H9 (cell line): ENCODE measurements around the gene MED13L. TPM values are rescaled to one million over a fixed set of nuclear protein-coding genes. Genes with fewer than 3 reads are reported as not detected.

Source experiments
- DNase-seq: peaks from one replicate; pipeline ENCODE4 v3.0.0-alpha.2; 2017
- H2AFZ ChIP-seq: one replicate; pipeline ENCODE4 v1.6.1; 2013; ENCODE audit warnings: mild to moderate bottlenecking, low read length, control low read depth, moderate library complexity
- H2AK5ac ChIP-seq: 2 replicates; pipeline ENCODE4 v1.6.1; 2013; ENCODE audit warnings: low read length, control low read depth, mixed read lengths; ENCODE audit not compliant: insufficient read length
- H2BK120ac ChIP-seq: one replicate; pipeline ENCODE4 v1.6.1; 2013; ENCODE audit warnings: low read depth, mild to moderate bottlenecking, low read length, control low read depth, inconsistent platforms; ENCODE audit not compliant: poor library complexity, severe bottlenecking
- H2BK12ac ChIP-seq: 2 replicates; pipeline ENCODE4 v1.6.1; 2013; ENCODE audit warnings: low read length, control low read depth, mixed read lengths, low read depth; ENCODE audit not compliant: insufficient read length
- H2BK15ac ChIP-seq: 2 replicates; pipeline ENCODE4 v1.6.1; 2013; ENCODE audit warnings: low read depth, low read length, control low read depth
- H2BK20ac ChIP-seq: one replicate; pipeline ENCODE4 v1.6.1; 2013; ENCODE audit warnings: low read depth, mild to moderate bottlenecking, low read length, control low read depth, inconsistent platforms; ENCODE audit not compliant: poor library complexity, severe bottlenecking
- H2BK5ac ChIP-seq: 2 replicates; pipeline ENCODE4 v1.6.1; 2013; ENCODE audit warnings: low read length, control low read depth, mixed read lengths; ENCODE audit not compliant: insufficient read length
- H3K14ac ChIP-seq: 2 replicates; pipeline ENCODE4 v1.6.1; 2013; ENCODE audit warnings: low read length, control low read depth; ENCODE audit not compliant: insufficient read depth
- H3K18ac ChIP-seq: 2 replicates; pipeline ENCODE4 v1.6.1; 2013; ENCODE audit warnings: low read depth, mild to moderate bottlenecking, mixed read lengths, low read length, control low read depth; ENCODE audit not compliant: insufficient read length
- H3K23ac ChIP-seq: 2 replicates; pipeline ENCODE4 v1.6.1; 2013; ENCODE audit warnings: low read length, control low read depth, mixed read lengths, low read depth; ENCODE audit not compliant: insufficient read length
- H3K23me2 ChIP-seq: 2 replicates; pipeline ENCODE4 v1.6.1; 2013; ENCODE audit warnings: low read depth, mild to moderate bottlenecking, mixed read lengths, low read length, control low read depth; ENCODE audit not compliant: insufficient read length, poor library complexity, severe bottlenecking
- H3K27ac ChIP-seq: 2 replicates; pipeline ENCODE4 v1.5.1; 2013; ENCODE audit warnings: low read length, control low read depth, mixed read lengths, low read depth; ENCODE audit not compliant: insufficient read length
- H3K27me3 ChIP-seq: 2 replicates; pipeline ENCODE4 v1.6.1; 2013; ENCODE audit warnings: low read length, control low read depth, inconsistent platforms; ENCODE audit not compliant: insufficient read depth
- H3K4ac ChIP-seq: 2 replicates; pipeline ENCODE4 v1.6.1; 2013; ENCODE audit warnings: low read depth, mild to moderate bottlenecking, control low read depth, inconsistent platforms, low read length, moderate library complexity
- H3K4me1 ChIP-seq: 2 replicates; pipeline ENCODE4 v1.6.1; 2013; ENCODE audit warnings: low read length, control low read depth, inconsistent platforms; ENCODE audit not compliant: insufficient read depth
- H3K4me2 ChIP-seq: 2 replicates; pipeline ENCODE4 v1.6.1; 2013; ENCODE audit warnings: low read length, control low read depth, mixed read lengths; ENCODE audit not compliant: insufficient read length, insufficient read depth
- H3K56ac ChIP-seq: 2 replicates; pipeline ENCODE4 v1.6.1; 2013; ENCODE audit warnings: low read depth, mild to moderate bottlenecking, mixed read lengths, low read length, control low read depth; ENCODE audit not compliant: insufficient read length
- H3K79me1 ChIP-seq: 2 replicates; pipeline ENCODE4 v1.6.1; 2013; ENCODE audit warnings: low read depth, mild to moderate bottlenecking, moderate library complexity, low read length, control low read depth, inconsistent platforms; ENCODE audit not compliant: insufficient read depth, poor library complexity, severe bottlenecking
- H3K79me2 ChIP-seq: 2 replicates; pipeline ENCODE4 v1.6.1; 2013; ENCODE audit warnings: low read length, control low read depth, inconsistent platforms; ENCODE audit not compliant: insufficient read depth
- H3K9ac ChIP-seq: 2 replicates; pipeline ENCODE4 v1.6.1; 2013; ENCODE audit warnings: low read length, control low read depth, mixed read lengths; ENCODE audit not compliant: insufficient read length; ENCODE audit errors: extremely low read depth
- H3K9me3 ChIP-seq: one replicate; pipeline ENCODE4 v1.6.1; 2013; ENCODE audit warnings: low read depth, low read length, inconsistent platforms; ENCODE audit not compliant: control insufficient read depth
- H3T11ph ChIP-seq: one replicate; pipeline ENCODE4 v1.6.1; 2013; ENCODE audit warnings: mild to moderate bottlenecking, low read length, control low read depth, inconsistent platforms
- H4K20me1 ChIP-seq: one replicate; pipeline ENCODE4 v1.6.1; 2013; ENCODE audit not compliant: control insufficient read depth, insufficient read length, insufficient read depth
- H4K5ac ChIP-seq: 2 replicates; pipeline ENCODE4 v1.6.1; 2013; ENCODE audit warnings: low read depth, mild to moderate bottlenecking, mixed read lengths, low read length, control low read depth; ENCODE audit not compliant: insufficient read length
- H4K8ac ChIP-seq: replicated peaks from 2 replicates; pipeline ENCODE4 v1.6.1; 2013; ENCODE audit warnings: low read length, control low read depth, mixed read lengths, low read depth; ENCODE audit not compliant: insufficient read length
- H4K91ac ChIP-seq: 2 replicates; pipeline ENCODE4 v1.6.1; 2013; ENCODE audit warnings: low read depth, mild to moderate bottlenecking, moderate library complexity, mixed read lengths, low read length, control low read depth; ENCODE audit not compliant: insufficient read length
- H3K27ac Mint-ChIP-seq, 3 experiments: 2 replicates in 2 of 3; 3 replicates in 1 of 3; pipeline ENCODE4 v1.8.0; 2020 to 2021; ENCODE audit warnings: mixed read lengths in 3 of 3, mild to moderate bottlenecking in 1 of 3, moderate library complexity in 1 of 3
- H3K27me3 Mint-ChIP-seq: 2 replicates; pipeline ENCODE4 v1.8.0; 2021; ENCODE audit warnings: low read depth, mild to moderate bottlenecking, moderate library complexity, mixed read lengths
- H3K36me3 Mint-ChIP-seq, 3 experiments: 2 replicates in 2 of 3; 3 replicates in 1 of 3; pipeline ENCODE4 v1.8.0; 2020 to 2021; ENCODE audit warnings: low read depth in 3 of 3, mixed read lengths in 3 of 3; ENCODE audit not compliant: insufficient read depth in 1 of 3
- H3K4me1 Mint-ChIP-seq, 2 experiments: 2 replicates each; pipeline ENCODE4 v1.8.0; 2020; ENCODE audit warnings: mixed read lengths in 2 of 2
- H3K4me3 Mint-ChIP-seq, 2 experiments: 2 replicates in 1 of 2; 3 replicates in 1 of 2; pipeline ENCODE4 v1.8.0; 2020 to 2021; ENCODE audit warnings: mild to moderate bottlenecking in 2 of 2, mixed read lengths in 2 of 2, moderate library complexity in 1 of 2
- H3K9me3 Mint-ChIP-seq, 2 experiments: 2 replicates in 1 of 2; 3 replicates in 1 of 2; pipeline ENCODE4 v1.8.0; 2020; ENCODE audit warnings: mild to moderate bottlenecking in 2 of 2, mixed read lengths in 2 of 2, moderate library complexity in 1 of 2
- CTCF ChIP-seq: fragments of 200-600 bp; sonication (generic); conservative IDR thresholded peaks from 3 replicates; pipeline ENCODE4 v1.8.0; 2021; ENCODE audit warnings: antibody characterized with exemption, mild to moderate bottlenecking
- WGBS: extraction: QIAGEN DNeasy Blood & Tissue Kit; methylation state at CpG from one replicate; pipeline ENCODE4 v1.1.7; 2013; ENCODE audit warnings: missing lambda C conversion rate, low lambda C conversion rate, mixed read lengths; ENCODE audit not compliant: insufficient read length; ENCODE audit errors: extremely low coverage; 5-methylcytosine and 5-hydroxymethylcytosine counted together
- total RNA-seq: library from RNA; stranded (reverse); gene quantifications from 2 replicates; pipeline ENCODE4 v1.2.1, GENCODE V29; 2021

The MED13L gene
- total RNA-seq, 1 experiment from 2014 or later: 52.4 TPM

DNA sequence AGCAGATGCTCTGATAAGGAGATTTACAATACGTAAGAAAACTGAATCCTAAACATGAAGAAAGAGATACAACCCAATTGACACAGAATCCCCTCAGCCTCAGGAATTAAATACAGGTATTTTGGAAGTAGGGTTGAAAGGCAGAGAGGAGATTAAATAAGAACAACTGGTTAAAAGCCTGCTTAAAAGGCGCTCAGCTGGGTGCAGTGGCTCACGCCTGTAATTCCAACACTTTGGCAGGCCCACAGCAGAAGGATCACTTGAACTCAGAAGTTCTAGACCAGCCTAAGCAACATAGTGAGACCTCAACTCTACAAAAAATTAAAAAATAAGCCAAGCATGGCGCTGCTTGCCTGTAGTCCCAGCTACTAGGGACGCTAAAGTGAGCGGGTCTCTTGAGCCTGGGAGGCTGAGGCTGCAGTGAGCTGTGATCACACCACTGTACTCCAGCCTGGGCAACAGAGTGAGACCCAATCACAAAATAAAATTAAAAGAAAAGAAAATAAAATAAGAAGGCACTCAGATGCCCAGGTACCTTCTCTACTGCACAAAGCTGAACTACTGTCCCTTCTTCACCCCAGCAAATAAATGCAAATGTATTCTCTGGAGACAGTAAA, 32.9 kb downstream of the MED13L start:
- Mint-ChIP-seq H3K27me3 (no peaks in the 10 kb centered on the region), H3K36me3 (peaks cover 0 to 8% (median 2%) of the 10 kb centered on the region in 3 experiments; a peak in 3 of 7 replicates), H3K4me1 (peaks cover 58 to 61% of the 10 kb centered on the region in 2 experiments), H3K9me3 (peaks cover 2 to 3% of the 10 kb centered on the region in 2 experiments; a peak in 4 of 5 replicates), H3K4me3 (no peak overlapping the region), H3K27ac (peak overlapping the region; percentile 74 to 96 (median 93); a peak in 6 of 7 replicates)
- Histone ChIP-seq H3K14ac (no peak overlapping the region), H4K5ac (no peak overlapping the region), H2BK12ac (no peak overlapping the region), H3K4me1 (peaks cover 4% of the 10 kb centered on the region; the same call in 1 of the 2 replicates), H3T11ph (no peak overlapping the region), H3K18ac (no peak overlapping the region), H3K4me2 (no peak overlapping the region), H3K23ac (no peak overlapping the region), H3K9me3 (no peaks in the 10 kb centered on the region), H2BK5ac (no peak overlapping the region), H4K91ac (no peak overlapping the region), H4K20me1 (no peaks in the 10 kb centered on the region), H2AK5ac (no peak overlapping the region), H3K4ac (no peak overlapping the region), H3K56ac (no peak overlapping the region), H2BK15ac (no peak overlapping the region), H4K8ac (no peak overlapping the region), H3K79me1 (peaks cover 3% of the 10 kb centered on the region), H2BK20ac (no peak overlapping the region), H3K23me2 (no peaks in the 10 kb centered on the region), H3K9ac (no peak overlapping the region), H3K27ac (no peak overlapping the region), H3K79me2 (peaks cover 12% of the 10 kb centered on the region; the same call in 1 of the 2 replicates), H3K27me3 (no peaks in the 10 kb centered on the region), H2AFZ (no peak overlapping the region), H2BK120ac (no peak overlapping the region)
- TF ChIP-seq CTCF: no peak
- DNase-seq: peak; percentile 41
- WGBS: no CpG with 5 or more reads among the region's 6 CpGs
